Measurements from ENCODE around the gene SLC6A8. TPM values are rescaled to one million over a fixed set of nuclear protein-coding genes. Genes with fewer than 3 reads are reported as not detected.
"Not testable (repeated sequence)": the region's sequence is repeated elsewhere in the genome, so short reads cannot be mapped to it uniquely, and the experiment has no call there.

Gene SLC6A8
- total RNA-seq, 3 donors from 2014 or later: 214 to 313 (median 251) TPM

DNA sequence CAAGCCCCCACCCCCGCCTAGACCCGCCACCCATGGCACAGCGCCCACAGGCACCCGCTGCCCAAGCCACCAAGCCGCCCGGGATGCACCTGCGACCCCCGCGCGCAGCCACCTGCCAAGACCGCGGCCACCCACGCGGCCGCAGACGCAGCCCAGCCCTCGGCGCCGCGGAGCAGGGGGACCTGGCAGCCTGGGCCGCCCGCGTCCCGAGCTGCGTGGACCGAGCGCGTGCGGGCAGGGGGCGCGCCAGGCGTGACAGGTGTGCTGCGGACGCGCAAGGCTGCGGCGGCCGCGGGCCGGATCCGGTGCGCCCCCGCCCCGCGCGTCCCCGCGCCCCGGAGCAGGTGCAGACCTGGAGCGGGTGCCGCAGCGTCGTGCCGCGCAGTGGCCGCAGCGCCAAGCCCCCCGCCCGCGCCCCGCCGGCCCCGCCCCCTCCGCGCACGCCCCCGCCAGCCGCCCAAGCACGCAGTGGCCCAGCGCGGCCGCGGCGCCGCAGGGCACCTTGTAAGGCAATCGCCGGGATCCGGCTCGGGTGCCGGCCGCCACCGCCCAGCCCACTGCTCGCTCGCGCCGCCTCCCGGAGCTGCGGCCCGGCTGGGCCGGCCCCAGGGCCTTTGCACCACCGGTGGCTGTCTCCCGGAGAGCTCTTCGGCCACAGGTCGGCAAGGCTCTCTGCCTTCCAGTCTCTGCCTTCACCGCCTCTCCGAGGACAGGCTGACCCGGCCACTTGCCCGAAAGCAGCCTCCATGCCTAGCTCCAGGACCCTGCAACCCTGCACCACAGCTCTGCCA, 14.1 kb upstream of the SLC6A8 start, which contains the start of gene PNCK:
PNCK (minus strand) TSS at position 386 of the 791 bp plus-strand sequence. CDS start 737 bp downstream, outside the sequence.
- TF ChIP-seq, protein P1, sequence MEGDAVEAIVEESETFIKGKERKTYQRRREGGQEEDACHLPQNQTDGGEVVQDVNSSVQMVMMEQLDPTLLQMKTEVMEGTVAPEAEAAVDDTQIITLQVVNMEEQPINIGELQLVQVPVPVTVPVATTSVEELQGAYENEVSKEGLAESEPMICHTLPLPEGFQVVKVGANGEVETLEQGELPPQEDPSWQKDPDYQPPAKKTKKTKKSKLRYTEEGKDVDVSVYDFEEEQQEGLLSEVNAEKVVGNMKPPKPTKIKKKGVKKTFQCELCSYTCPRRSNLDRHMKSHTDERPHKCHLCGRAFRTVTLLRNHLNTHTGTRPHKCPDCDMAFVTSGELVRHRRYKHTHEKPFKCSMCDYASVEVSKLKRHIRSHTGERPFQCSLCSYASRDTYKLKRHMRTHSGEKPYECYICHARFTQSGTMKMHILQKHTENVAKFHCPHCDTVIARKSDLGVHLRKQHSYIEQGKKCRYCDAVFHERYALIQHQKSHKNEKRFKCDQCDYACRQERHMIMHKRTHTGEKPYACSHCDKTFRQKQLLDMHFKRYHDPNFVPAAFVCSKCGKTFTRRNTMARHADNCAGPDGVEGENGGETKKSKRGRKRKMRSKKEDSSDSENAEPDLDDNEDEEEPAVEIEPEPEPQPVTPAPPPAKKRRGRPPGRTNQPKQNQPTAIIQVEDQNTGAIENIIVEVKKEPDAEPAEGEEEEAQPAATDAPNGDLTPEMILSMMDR (IDR thresholded peaks at IDR 0.05): no peak
- Histone ChIP-seq H3K4me3 (no peak within 1 kb of the TSS), H3K36me3 (ENCODE audit: low read depth) (no peaks in the 10 kb centered on the region), H3K4me1 (ENCODE audit: low read depth) (no peaks in the 10 kb centered on the region), H3K9me3 (no peaks in the 10 kb centered on the region)
- intact Hi-C loops (cut with DNase I, micrococcal nuclease): no loop called here
- no peak for DNase-seq
- no peak for ATAC-seq

DNA sequence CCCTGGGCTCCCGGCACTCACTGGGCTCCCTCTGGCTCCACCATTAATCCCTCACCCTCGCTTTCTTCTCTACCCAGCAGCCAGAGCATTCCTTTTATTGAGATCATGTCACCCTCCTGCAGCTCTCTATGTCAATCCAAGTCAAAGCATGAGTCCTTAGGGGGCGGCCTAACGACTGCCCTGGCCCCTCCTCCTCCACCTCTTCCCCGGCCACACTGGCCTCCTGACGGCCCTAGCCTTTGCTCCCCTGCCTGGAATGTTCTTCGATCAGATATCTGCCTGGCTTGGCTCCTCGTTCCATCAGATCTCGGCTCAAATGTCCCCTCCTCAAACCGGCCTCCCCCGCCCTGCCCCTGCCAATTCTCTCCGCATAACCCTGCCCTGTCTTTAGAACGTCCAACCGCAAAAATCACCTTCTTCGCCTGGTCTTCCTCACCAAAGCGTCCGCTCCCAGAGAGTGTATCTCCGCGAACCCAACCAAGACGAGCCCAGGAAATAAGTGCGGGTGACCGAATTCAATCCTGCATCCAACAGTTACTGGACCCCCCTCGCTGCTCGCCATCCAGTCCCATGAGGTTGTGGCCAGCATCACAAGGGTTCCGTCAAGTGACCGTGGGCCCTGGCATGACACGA, 13.4 kb upstream of the SLC6A8 start:
- no peaks in the 10 kb centered on the region for H3K4me1 ChIP-seq (ENCODE audit: low read depth)
- no peak overlapping the region for H3K4me3 ChIP-seq
- no peaks in the 10 kb centered on the region for H3K36me3 ChIP-seq (ENCODE audit: low read depth)
- DNase-seq (no peak), ATAC-seq (no peak)
- H3K9me3 ChIP-seq: no peaks in the 10 kb centered on the region
- intact Hi-C loops (cut with DNase I, micrococcal nuclease): no loop called here
- TF ChIP-seq, protein P1 (IDR thresholded peaks at IDR 0.05): no peak

DNA sequence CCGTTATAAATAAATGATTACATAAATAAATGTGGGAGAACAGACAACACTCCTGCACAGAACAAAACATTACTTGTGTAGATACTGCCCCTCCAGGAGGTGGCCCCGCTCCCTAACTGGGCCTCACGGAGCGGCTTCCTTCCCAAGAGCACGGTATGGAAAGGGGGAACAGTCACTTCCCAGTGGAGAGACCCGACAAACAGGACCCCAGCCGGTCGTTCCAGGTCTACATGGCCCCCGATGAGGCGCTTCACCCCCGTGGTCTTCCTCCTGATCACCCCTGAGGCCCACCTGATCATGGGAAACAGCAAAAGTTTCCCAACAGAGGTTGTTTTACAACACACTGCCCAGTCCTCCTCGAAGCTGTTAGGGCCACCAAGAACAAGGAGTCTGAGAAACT, 6.6 kb upstream of the SLC6A8 start:
- ATAC-seq (no peak), DNase-seq (no peak)
- H3K36me3 ChIP-seq (ENCODE audit: low read depth): no peaks in the 10 kb centered on the region
- H3K4me3 ChIP-seq: no peak overlapping the region
- intact Hi-C loops (cut with DNase I, micrococcal nuclease): no loop called here
- no peaks in the 10 kb centered on the region for H3K9me3 ChIP-seq
- no peaks in the 10 kb centered on the region for H3K4me1 ChIP-seq (ENCODE audit: low read depth)
- TF ChIP-seq, protein P1 (IDR thresholded peaks at IDR 0.05): no peak

DNA sequence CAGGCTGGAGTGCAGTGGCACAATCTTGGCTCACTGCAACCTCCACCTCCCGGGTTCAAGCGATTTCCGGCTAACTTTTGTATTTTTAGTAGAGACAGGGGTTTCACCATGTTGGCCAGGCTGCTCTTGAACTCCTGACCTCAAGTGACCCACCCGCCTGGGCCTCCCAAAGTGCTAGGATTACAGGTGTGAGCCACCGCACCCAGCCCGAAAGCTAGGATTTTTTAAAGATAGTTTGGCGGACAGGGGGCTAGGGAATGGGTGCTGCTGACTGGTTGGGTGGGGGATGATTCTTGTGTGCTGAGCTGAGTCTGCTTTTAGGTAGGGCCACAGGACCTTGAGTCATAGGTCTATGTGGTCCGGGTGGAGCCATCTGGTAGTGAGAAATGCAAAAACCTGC, 4.2 kb upstream of the SLC6A8 start:
- H3K36me3 ChIP-seq (ENCODE audit: low read depth); DNase-seq; H3K4me1 ChIP-seq (ENCODE audit: low read depth); H3K4me3 ChIP-seq; intact Hi-C loops (cut with DNase I, micrococcal nuclease); ATAC-seq; H3K9me3 ChIP-seq: not testable (repeated sequence)

DNA sequence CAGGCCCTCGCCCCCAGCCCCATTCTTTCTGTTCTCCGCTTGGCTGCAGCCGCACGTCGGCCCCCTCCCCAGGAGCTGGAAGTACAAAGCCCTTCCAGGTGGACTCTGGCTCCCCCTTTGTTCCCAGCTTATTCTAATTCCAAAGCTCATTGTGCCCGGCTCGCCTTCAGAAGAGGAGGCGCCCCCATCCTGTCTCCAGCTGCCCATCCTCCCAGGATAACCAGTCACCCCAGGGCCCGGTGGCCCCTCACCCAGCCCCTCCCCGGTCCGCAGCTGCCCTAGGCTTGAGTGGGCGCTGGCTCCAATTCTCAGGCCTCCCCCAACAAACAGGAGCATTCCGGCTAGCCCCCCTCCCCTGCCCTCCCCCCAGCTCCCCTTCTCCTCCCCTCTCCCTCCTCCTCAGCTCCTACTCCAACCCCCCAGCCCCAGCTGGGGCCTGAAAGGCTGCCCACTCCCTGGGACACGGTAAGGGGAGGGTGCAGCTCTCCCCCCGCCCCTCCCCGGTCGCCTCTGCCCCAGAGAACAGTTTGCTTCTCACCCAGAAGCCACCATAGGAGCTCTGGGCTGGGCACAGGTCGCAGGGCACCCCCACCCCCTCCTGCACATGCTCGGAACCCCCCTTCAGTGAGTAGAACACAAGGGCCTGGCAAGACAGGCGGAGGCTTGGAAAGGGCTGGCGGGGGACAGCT, 3.1 kb upstream of the SLC6A8 start:
- DNase-seq: no peak

More for the DNA sequence above, 3.1 kb upstream of the SLC6A8 start:
- H3K9me3 ChIP-seq: no peaks in the 10 kb centered on the region
- TF ChIP-seq, protein P1 (IDR thresholded peaks at IDR 0.05): no peak
- no peaks in the 10 kb centered on the region for H3K4me1 ChIP-seq (ENCODE audit: low read depth)
- intact Hi-C loops (cut with DNase I, micrococcal nuclease): no loop called here
- no peak overlapping the region for H3K4me3 ChIP-seq
- ATAC-seq: no peak
- no peaks in the 10 kb centered on the region for H3K36me3 ChIP-seq (ENCODE audit: low read depth)

Data from mucosa of descending colon (tissue), 3 donors.